ENCODE results near the gene RAMACL.

DNA sequence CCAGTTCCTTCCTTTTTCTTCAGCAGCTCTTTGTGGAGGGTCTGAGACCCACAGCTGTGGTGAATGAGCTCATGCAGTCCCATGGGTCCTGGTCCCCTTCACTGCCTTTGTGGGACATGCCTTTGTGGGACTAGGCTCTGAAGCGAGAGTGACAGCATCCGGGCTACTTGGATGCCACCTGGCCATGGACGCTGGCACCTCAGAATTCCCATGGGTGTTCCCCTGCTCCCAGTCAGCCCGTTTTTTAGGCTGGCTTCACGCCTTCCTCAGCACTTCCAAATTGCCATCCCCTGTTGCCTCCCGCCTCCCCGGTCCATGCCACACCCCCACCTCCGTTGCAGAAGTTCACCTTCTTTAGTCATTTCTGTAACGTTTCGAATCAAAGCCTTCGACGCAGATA is 45.1 kb downstream of the RAMACL start:
- TF ChIP-seq, protein P1, sequence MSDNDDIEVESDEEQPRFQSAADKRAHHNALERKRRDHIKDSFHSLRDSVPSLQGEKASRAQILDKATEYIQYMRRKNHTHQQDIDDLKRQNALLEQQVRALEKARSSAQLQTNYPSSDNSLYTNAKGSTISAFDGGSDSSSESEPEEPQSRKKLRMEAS (IDR thresholded peaks at IDR 0.05): no peak
- TF ChIP-seq EP300 (IDR thresholded peaks at IDR 0.05; ENCODE audit: borderline replicate concordance): no peak
- TF ChIP-seq YY1 (IDR thresholded peaks at IDR 0.05; ENCODE audit: low read depth): no peak
- no peak for TF ChIP-seq RAD21 (IDR thresholded peaks at IDR 0.05; ENCODE audit: low read depth)
- no peak for TF ChIP-seq ZBTB7A (IDR thresholded peaks at IDR 0.05; ENCODE audit: low read depth)
- no peak for TF ChIP-seq CREB1 (IDR thresholded peaks at IDR 0.05; ENCODE audit: low read depth)
- TF ChIP-seq, protein P2, sequence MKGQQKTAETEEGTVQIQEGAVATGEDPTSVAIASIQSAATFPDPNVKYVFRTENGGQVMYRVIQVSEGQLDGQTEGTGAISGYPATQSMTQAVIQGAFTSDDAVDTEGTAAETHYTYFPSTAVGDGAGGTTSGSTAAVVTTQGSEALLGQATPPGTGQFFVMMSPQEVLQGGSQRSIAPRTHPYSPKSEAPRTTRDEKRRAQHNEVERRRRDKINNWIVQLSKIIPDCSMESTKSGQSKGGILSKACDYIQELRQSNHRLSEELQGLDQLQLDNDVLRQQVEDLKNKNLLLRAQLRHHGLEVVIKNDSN (IDR thresholded peaks at IDR 0.05): no peak
- no peak for TF ChIP-seq FOXM1 (IDR thresholded peaks at IDR 0.05; ENCODE audit: borderline replicate concordance, low read depth)
- TF ChIP-seq TCF12 (IDR thresholded peaks at IDR 0.05; ENCODE audit: low read depth): no peak
- TF ChIP-seq, protein P3, sequence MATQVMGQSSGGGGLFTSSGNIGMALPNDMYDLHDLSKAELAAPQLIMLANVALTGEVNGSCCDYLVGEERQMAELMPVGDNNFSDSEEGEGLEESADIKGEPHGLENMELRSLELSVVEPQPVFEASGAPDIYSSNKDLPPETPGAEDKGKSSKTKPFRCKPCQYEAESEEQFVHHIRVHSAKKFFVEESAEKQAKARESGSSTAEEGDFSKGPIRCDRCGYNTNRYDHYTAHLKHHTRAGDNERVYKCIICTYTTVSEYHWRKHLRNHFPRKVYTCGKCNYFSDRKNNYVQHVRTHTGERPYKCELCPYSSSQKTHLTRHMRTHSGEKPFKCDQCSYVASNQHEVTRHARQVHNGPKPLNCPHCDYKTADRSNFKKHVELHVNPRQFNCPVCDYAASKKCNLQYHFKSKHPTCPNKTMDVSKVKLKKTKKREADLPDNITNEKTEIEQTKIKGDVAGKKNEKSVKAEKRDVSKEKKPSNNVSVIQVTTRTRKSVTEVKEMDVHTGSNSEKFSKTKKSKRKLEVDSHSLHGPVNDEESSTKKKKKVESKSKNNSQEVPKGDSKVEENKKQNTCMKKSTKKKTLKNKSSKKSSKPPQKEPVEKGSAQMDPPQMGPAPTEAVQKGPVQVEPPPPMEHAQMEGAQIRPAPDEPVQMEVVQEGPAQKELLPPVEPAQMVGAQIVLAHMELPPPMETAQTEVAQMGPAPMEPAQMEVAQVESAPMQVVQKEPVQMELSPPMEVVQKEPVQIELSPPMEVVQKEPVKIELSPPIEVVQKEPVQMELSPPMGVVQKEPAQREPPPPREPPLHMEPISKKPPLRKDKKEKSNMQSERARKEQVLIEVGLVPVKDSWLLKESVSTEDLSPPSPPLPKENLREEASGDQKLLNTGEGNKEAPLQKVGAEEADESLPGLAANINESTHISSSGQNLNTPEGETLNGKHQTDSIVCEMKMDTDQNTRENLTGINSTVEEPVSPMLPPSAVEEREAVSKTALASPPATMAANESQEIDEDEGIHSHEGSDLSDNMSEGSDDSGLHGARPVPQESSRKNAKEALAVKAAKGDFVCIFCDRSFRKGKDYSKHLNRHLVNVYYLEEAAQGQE (IDR thresholded peaks at IDR 0.05; ENCODE audit: low read depth): no peak
- no peak for TF ChIP-seq EGR1 (IDR thresholded peaks at IDR 0.05)
